Measurements from ENCODE around the gene LRRC72. TPM values are rescaled to one million over a fixed set of nuclear protein-coding genes. Genes with fewer than 3 reads are reported as not detected.
A peak's percentile ranks its signal among the peaks of the same experiment; 100 is the strongest.

LRRC72 gene
- total and polyA plus RNA-seq, 9 of the 15 experiments (the other 6 are each of a cell fraction or from before 2014, with no cell fraction given), result 0.10 TPM; not detected in 8

DNA sequence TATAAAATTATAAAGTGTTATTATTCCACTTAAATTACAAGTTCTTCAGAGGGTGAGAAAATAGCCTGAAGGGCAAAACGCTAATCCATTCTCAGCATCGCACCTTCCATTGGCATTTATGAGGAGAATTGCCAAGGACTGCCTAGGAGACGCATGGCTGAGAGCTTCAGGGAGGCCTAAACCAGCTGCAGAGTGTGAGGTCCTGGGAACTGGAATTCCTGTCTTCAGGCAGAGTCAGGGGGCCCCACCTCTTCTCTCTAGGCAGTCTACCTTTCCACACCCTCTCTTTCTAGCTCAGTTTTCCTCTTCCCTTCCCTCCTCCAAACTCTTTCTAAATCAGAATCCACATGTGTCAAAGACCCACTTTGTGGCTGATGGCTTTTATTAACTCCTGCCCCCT, 35.3 kb downstream of the LRRC72 start (continued):
- TF ChIP-seq NR4A1 (CRISPR knock-in tag; IDR thresholded peaks at IDR 0.05), result no peak
- TF ChIP-seq NR4A1 (tag; IDR thresholded peaks at IDR 0.05), result no peak
- TF ChIP-seq TAF15 (IDR thresholded peaks at IDR 0.05; ENCODE audit: low read depth, low read length), result no peak
- TF ChIP-seq SRSF3 (IDR thresholded peaks at IDR 0.05; ENCODE audit: insufficient read depth, low read length), result no peak
- no peak for TF ChIP-seq POLR2A (conservative IDR thresholded peaks at IDR 0.05)
- TF ChIP-seq MIER1 (IDR thresholded peaks at IDR 0.05; ENCODE audit: low read depth), result no peak
- no peak for TF ChIP-seq MTA3 (IDR thresholded peaks at IDR 0.05; ENCODE audit: borderline replicate concordance)
- no peak for TF ChIP-seq HDAC1 (IDR thresholded peaks at IDR 0.05)

DNA sequence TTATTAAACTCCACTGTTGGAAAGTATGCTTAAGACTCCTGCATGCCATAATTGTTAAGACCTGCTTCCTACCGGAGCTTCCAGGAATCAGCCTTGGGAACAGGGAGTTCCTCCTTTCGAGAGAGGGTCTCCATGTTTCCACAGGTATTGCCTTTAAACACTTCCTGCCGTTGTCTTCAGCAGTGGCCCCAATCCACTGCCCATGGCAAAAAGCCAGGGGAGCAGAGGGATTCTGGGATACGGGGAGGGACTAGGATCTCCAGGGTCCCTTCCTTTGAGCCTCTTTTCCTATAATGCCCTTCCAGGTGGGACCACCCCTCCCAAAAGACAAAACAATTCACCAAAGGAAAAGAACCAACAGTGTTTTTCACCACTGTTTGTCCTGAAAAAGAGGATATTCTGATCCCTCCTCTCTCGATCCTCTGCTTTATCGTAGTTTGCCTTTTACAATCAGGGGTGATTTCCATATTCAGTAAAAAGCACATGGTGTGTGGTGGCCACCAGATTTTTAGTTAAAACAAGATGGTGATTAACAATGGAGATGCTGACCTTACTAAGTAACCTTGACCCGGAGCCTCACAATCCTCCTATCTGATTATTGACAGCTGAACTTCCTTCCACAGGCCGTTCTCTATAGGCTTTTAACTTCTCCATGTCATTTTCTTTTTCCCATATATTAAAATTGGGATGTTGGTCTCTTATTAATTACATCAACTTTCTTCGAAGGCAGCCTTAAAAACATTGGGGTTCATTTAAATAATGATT, 36.0 kb downstream of the LRRC72 start:
- Histone ChIP-seq H3K9me1 (ENCODE audit: control insufficient read depth, insufficient read depth, low read length) (no peaks in the 10 kb centered on the region), H3K36me3 (ENCODE audit: control insufficient read depth, insufficient read depth, low read length) (no peaks in the 10 kb centered on the region), H3K9me3 (replicated peaks; ENCODE audit: control insufficient read depth, insufficient read depth, low read depth, low read length) (no peaks in the 10 kb centered on the region), H3K4me2 (ENCODE audit: insufficient read depth, low read length) (0 out of 2 replicates have a peak overlapping the region, but pooled peaks have one; percentile 4), H4K20me1 (replicated peaks; ENCODE audit: control insufficient read depth, insufficient read depth, low read length) (no peaks in the 10 kb centered on the region), H3K4me3 (no peak overlapping the region), H2AFZ (ENCODE audit: low read depth, low read length) (peak overlapping the region; percentile 71), H3K27me3 (ENCODE audit: control insufficient read depth in 2 of 2, insufficient read depth in 2 of 2, low read length in 2 of 2) (no peaks in the 10 kb centered on the region), H3K4me1 (replicated peaks in 1 of 2; ENCODE audit: control insufficient read depth in 2 of 2, insufficient read depth in 2 of 2, low read length in 2 of 2) (no peaks in the 10 kb centered on the region; a peak in 2 of 5 replicates), H3K9ac (ENCODE audit: insufficient read depth in 1 of 2, low read depth in 2 of 2, low read length in 2 of 2) (no peak overlapping the region), H3K79me2 (ENCODE audit: control insufficient read depth, insufficient read depth, low read length) (no peaks in the 10 kb centered on the region), H3K27ac (ENCODE audit: extremely low read depth, low read depth, low read length) (peak overlapping the region; percentile 9; the same call in 1 of the 3 replicates)
- DNase-seq (ENCODE audit: extremely low read depth in 1 of 4, low spot score in 3 of 4) (peak in 1 of 4 experiments; percentile 28), ATAC-seq (peak; percentile 18; the same call in 1 of the 3 replicates), FAIRE-seq (peak; percentile 64)
- 70% methylated on average over 9 of the region's 9 CpGs for WGBS (ENCODE audit: insufficient coverage, low coverage, missing lambda C conversion rate)
- no TSS peak for BruUV-seq (replicated peaks)
- in situ Hi-C loops (cut with MboI) (loop anchor here (10.0 to 25.0 kb wide), 2 partner anchors 298 to 475 kb away; no protein-coding TSS in a partner anchor), intact Hi-C loops (cut with micrococcal nuclease) (loop anchor here (5.0 kb wide), 1 partner anchor 70 kb away; no protein-coding TSS in a partner anchor)
- POLR2A ChIA-PET, result interaction anchor here (0.9 kb wide), 1 partner anchor 141 kb away, joined by 3 read pairs; the partner anchor contains the start of gene CRPPA
- CTCF ChIA-PET (ENCODE audit: low intra/inter-chr PET ratio), result interaction anchor here (0.6 to 3.3 kb wide), 2 partner anchors 130 to 475 kb away, joined by 3 to 20 read pairs; no protein-coding TSS in a partner anchor
- TF ChIP-seq EP400 (IDR thresholded peaks at IDR 0.05) (0 out of 2 replicates have a peak, but pooled peaks have one; percentile 18), NR2C1 (IDR thresholded peaks at IDR 0.05) (0 out of 2 replicates have a peak, but pooled peaks have one; percentile 35), NR2C1 (tag; IDR thresholded peaks at IDR 0.05) (peak; percentile 53; the same call in 1 of the 2 replicates), PKNOX1 (IDR thresholded peaks at IDR 0.05) (peak; percentile 63), MYC (IDR thresholded peaks at IDR 0.05; ENCODE audit: low read depth, low read length) (peak; percentile 33; the same call in 1 of the 2 replicates), MYC (CRISPR knock-in tag; IDR thresholded peaks at IDR 0.05; ENCODE audit: borderline replicate concordance, low read depth) (no peak), SOX6 (IDR thresholded peaks at IDR 0.05) (0 out of 2 replicates have a peak, but pooled peaks have one; percentile 21), ARHGAP35 (IDR thresholded peaks at IDR 0.05; ENCODE audit: partially characterized antibody) (no peak), NFIC (IDR thresholded peaks at IDR 0.05) (peak; percentile 78), PHF8 (IDR thresholded peaks at IDR 0.05; ENCODE audit: borderline replicate concordance, low read length) (no peak), CAMTA2 (CRISPR knock-in tag; conservative IDR thresholded peaks at IDR 0.05) (no peak)
- TF ChIP-seq, protein P1, sequence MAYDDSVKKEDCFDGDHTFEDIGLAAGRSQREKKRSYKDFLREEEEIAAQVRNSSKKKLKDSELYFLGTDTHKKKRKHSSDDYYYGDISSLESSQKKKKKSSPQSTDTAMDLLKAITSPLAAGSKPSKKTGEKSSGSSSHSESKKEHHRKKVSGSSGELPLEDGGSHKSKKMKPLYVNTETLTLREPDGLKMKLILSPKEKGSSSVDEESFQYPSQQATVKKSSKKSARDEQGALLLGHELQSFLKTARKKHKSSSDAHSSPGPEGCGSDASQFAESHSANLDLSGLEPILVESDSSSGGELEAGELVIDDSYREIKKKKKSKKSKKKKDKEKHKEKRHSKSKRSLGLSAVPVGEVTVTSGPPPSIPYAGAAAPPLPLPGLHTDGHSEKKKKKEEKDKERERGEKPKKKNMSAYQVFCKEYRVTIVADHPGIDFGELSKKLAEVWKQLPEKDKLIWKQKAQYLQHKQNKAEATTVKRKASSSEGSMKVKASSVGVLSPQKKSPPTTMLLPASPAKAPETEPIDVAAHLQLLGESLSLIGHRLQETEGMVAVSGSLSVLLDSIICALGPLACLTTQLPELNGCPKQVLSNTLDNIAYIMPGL (CRISPR knock-in tag; IDR thresholded peaks at IDR 0.05), result no peak
